GM23338 (cell line): ENCODE data around the gene ACTG1.

ENCODE experiments used
- CREB1 ChIP-seq: fragments of 250-450 bp; sonication (Bioruptor Pico); IDR thresholded peaks from 2 replicates; pipeline ENCODE4 v1.5.0; 2020; ENCODE audit warnings: low read depth, mild to moderate bottlenecking, moderate library complexity
- EZH2 ChIP-seq: fragments of 200-600 bp; sonication (generic); IDR thresholded peaks from one replicate; pipeline ENCODE4 v1.8.0; 2017; ENCODE audit warnings: antibody characterized with exemption, mild to moderate bottlenecking, low read depth; ENCODE audit not compliant: unreplicated experiment
- EZH2phosphoT487 ChIP-seq: fragments of 200-600 bp; sonication (generic); IDR thresholded peaks from one replicate; pipeline ENCODE4 v1.8.1; 2018; ENCODE audit warnings: antibody characterized with exemption; ENCODE audit not compliant: unreplicated experiment
- JUNB ChIP-seq: IDR thresholded peaks from one replicate; pipeline ENCODE4 v1.6.1; 2016; ENCODE audit warnings: antibody characterized with exemption; ENCODE audit not compliant: unreplicated experiment
- NANOG ChIP-seq: IDR thresholded peaks from 2 replicates; pipeline ENCODE4 v1.6.1; 2016; ENCODE audit warnings: antibody characterized with exemption, borderline replicate concordance
- POLR2AphosphoS5 ChIP-seq: IDR thresholded peaks from 2 replicates; pipeline ENCODE4 v1.6.1; 2016; ENCODE audit warnings: antibody characterized with exemption, low read depth
- STAT1 ChIP-seq: IDR thresholded peaks from one replicate; pipeline ENCODE4 v1.6.1; 2016; ENCODE audit warnings: antibody characterized with exemption; ENCODE audit not compliant: unreplicated experiment
- ZNF114 ChIP-seq: fragments of 250-450 bp; sonication (Bioruptor Pico); IDR thresholded peaks from 2 replicates; pipeline ENCODE4 v1.5.0; 2020; ENCODE audit warnings: mild to moderate bottlenecking, moderate library complexity
- ZNF331 ChIP-seq: fragments of 250-450 bp; sonication (Bioruptor Pico); IDR thresholded peaks from 2 replicates; pipeline ENCODE4 v1.5.0; 2020; ENCODE audit warnings: low read depth, mild to moderate bottlenecking, moderate library complexity
- TF ChIP-seq, protein P1 (sequence below), 2 experiments: fragments of 200-600 bp in 1 of 2; sonication (generic) in 1 of 2; conservative IDR thresholded peaks; 2 replicates each; pipeline versions ENCODE4 v1.5.1 to v1.6.1; 2016 to 2017; ENCODE audit warnings: antibody characterized with exemption in 2 of 2, low read depth in 2 of 2, mild to moderate bottlenecking in 2 of 2, moderate library complexity in 1 of 2
- TF ChIP-seq, protein P2 (sequence below): IDR thresholded peaks from one replicate; pipeline ENCODE4 v1.6.1; 2018; ENCODE audit warnings: antibody characterized with exemption; ENCODE audit not compliant: unreplicated experiment
- TF ChIP-seq, protein P3 (sequence below): IDR thresholded peaks from 2 replicates; pipeline ENCODE4 v1.6.1; 2016; ENCODE audit warnings: antibody characterized with exemption

DNA sequence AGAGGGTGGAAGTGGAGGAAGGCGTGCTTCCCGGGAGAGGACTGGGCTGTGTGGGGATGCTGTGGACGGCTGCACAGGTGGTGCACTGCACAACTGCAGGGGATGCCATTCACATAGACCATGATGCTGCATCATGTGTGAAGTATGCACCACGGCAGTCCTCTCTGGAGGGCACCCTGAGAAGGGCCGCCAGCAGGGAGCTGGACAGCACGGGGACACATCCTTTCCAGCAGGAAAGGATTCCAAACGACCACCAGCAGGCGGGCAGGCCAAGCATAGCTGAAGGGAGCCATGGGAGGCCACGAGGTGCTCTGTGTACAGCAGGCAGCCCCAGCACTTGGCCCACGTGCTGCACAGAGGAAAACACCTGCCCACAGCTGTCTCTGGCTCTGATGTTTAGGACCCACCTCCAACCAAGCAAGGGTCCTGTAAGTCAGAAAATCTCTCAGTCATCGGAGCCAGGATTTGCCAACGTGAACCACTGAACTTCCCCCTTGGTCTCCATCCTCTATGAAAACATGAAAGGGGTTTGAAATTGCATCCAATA lies 10.1 kb downstream of the ACTG1 start:
- TF ChIP-seq, protein P1, sequence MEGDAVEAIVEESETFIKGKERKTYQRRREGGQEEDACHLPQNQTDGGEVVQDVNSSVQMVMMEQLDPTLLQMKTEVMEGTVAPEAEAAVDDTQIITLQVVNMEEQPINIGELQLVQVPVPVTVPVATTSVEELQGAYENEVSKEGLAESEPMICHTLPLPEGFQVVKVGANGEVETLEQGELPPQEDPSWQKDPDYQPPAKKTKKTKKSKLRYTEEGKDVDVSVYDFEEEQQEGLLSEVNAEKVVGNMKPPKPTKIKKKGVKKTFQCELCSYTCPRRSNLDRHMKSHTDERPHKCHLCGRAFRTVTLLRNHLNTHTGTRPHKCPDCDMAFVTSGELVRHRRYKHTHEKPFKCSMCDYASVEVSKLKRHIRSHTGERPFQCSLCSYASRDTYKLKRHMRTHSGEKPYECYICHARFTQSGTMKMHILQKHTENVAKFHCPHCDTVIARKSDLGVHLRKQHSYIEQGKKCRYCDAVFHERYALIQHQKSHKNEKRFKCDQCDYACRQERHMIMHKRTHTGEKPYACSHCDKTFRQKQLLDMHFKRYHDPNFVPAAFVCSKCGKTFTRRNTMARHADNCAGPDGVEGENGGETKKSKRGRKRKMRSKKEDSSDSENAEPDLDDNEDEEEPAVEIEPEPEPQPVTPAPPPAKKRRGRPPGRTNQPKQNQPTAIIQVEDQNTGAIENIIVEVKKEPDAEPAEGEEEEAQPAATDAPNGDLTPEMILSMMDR (conservative IDR thresholded peaks at IDR 0.05; ENCODE audit: low read depth in 2 of 2), result no peak
- TF ChIP-seq, protein P2, sequence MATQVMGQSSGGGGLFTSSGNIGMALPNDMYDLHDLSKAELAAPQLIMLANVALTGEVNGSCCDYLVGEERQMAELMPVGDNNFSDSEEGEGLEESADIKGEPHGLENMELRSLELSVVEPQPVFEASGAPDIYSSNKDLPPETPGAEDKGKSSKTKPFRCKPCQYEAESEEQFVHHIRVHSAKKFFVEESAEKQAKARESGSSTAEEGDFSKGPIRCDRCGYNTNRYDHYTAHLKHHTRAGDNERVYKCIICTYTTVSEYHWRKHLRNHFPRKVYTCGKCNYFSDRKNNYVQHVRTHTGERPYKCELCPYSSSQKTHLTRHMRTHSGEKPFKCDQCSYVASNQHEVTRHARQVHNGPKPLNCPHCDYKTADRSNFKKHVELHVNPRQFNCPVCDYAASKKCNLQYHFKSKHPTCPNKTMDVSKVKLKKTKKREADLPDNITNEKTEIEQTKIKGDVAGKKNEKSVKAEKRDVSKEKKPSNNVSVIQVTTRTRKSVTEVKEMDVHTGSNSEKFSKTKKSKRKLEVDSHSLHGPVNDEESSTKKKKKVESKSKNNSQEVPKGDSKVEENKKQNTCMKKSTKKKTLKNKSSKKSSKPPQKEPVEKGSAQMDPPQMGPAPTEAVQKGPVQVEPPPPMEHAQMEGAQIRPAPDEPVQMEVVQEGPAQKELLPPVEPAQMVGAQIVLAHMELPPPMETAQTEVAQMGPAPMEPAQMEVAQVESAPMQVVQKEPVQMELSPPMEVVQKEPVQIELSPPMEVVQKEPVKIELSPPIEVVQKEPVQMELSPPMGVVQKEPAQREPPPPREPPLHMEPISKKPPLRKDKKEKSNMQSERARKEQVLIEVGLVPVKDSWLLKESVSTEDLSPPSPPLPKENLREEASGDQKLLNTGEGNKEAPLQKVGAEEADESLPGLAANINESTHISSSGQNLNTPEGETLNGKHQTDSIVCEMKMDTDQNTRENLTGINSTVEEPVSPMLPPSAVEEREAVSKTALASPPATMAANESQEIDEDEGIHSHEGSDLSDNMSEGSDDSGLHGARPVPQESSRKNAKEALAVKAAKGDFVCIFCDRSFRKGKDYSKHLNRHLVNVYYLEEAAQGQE, result no peak
- TF ChIP-seq EZH2, result no peak
- TF ChIP-seq CREB1 (CRISPR knock-in tag), result no peak
- TF ChIP-seq, protein P3, sequence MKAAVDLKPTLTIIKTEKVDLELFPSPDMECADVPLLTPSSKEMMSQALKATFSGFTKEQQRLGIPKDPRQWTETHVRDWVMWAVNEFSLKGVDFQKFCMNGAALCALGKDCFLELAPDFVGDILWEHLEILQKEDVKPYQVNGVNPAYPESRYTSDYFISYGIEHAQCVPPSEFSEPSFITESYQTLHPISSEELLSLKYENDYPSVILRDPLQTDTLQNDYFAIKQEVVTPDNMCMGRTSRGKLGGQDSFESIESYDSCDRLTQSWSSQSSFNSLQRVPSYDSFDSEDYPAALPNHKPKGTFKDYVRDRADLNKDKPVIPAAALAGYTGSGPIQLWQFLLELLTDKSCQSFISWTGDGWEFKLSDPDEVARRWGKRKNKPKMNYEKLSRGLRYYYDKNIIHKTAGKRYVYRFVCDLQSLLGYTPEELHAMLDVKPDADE, result no peak
- TF ChIP-seq POLR2AphosphoS5, result no peak
- TF ChIP-seq STAT1, result no peak
- no peak for TF ChIP-seq EZH2phosphoT487
- no peak for TF ChIP-seq ZNF114
- no peak for TF ChIP-seq NANOG
- TF ChIP-seq JUNB, result no peak
- no peak for TF ChIP-seq ZNF331
